DOHH2 (cell line): ENCODE data around the gene ARMH2.
"Not testable (repeated sequence)": the region's sequence is repeated elsewhere in the genome, so short reads cannot be mapped to it uniquely, and the experiment has no call there.

Experiments
- CTCF ChIP-seq: fragments of 200-600 bp; sonication (generic); IDR thresholded peaks from one replicate; pipeline ENCODE4 v1.5.1; 2014; ENCODE audit warnings: antibody characterized with exemption, mild to moderate bottlenecking, low read depth, low read length; ENCODE audit not compliant: poor library complexity, severe bottlenecking
- EZH2phosphoT487 ChIP-seq: fragments of 200-600 bp; sonication (generic); IDR thresholded peaks from 2 replicates; pipeline ENCODE4 v1.6.1; 2017; ENCODE audit warnings: borderline replicate concordance, mild to moderate bottlenecking, antibody characterized with exemption, low read length, moderate library complexity, mixed read lengths

GRCh38 chr6:24750878-24751277, 47.8 kb downstream of the ARMH2 start:
- TF ChIP-seq CTCF, EZH2phosphoT487: not testable (repeated sequence)
